H1 (cell line): ENCODE data around the gene GIT1. TPM values are rescaled to one million over a fixed set of nuclear protein-coding genes. Genes with fewer than 3 reads are reported as not detected.

Experiments
- CHD7 ChIP-seq: fragments of 300-600 bp; sonication (generic); IDR thresholded peaks from 2 replicates; pipeline ENCODE4 v1.7.1; 2012; ENCODE audit warnings: low read length, moderate library complexity, mild to moderate bottlenecking, inconsistent platforms; ENCODE audit not compliant: insufficient replicate concordance
- FOSL1 ChIP-seq: IDR thresholded peaks from 2 replicates; pipeline ENCODE4 v1.6.1; 2011; ENCODE audit warnings: mild to moderate bottlenecking, low read depth, low read length, moderate library complexity; ENCODE audit not compliant: insufficient read depth
- GABPA ChIP-seq: IDR thresholded peaks from 2 replicates; pipeline ENCODE4 v1.6.1; 2011; ENCODE audit warnings: mild to moderate bottlenecking, low read length, moderate library complexity, borderline replicate concordance; ENCODE audit not compliant: insufficient read depth
- HDAC2 ChIP-seq, 2 experiments: fragments of 300-600 bp in 1 of 2; sonication (generic) in 1 of 2; IDR thresholded peaks; 2 replicates each; pipeline ENCODE4 v1.6.1; 2011 to 2012; ENCODE audit warnings: low read depth in 2 of 2, low read length in 2 of 2, mild to moderate bottlenecking in 2 of 2, moderate library complexity in 2 of 2, borderline replicate concordance in 1 of 2, inconsistent platforms in 1 of 2
- NANOG ChIP-seq: IDR thresholded peaks from 2 replicates; pipeline ENCODE4 v1.6.1; 2011; ENCODE audit warnings: low read length, low read depth, mild to moderate bottlenecking, inconsistent platforms; ENCODE audit not compliant: insufficient read depth, poor library complexity, severe bottlenecking
- SIX5 ChIP-seq: IDR thresholded peaks from 2 replicates; pipeline ENCODE4 v1.6.1; 2011; ENCODE audit warnings: mild to moderate bottlenecking, low read depth, low read length
- SP2 ChIP-seq: IDR thresholded peaks from 2 replicates; pipeline ENCODE4 v1.6.1; 2012; ENCODE audit warnings: mild to moderate bottlenecking, low read length, inconsistent platforms
- TEAD4 ChIP-seq: IDR thresholded peaks from 2 replicates; pipeline ENCODE4 v1.6.1; 2012; ENCODE audit warnings: low read depth, low read length, inconsistent platforms, mixed read lengths
- USF2 ChIP-seq: IDR thresholded peaks from 2 replicates; pipeline ENCODE4 v1.6.1; 2011; ENCODE audit warnings: low read length, improper control_type of control experiment
- polyA plus RNA-seq, 7 experiments: library from polyadenylated mRNA; depleted of rRNA in 3 of 7; stranded (reverse) in 5 of 7; unstranded in 2 of 7; fragments of >200 nt in 5 of 7; fragments of 200-250 nt in 2 of 7; gene quantifications; 1 replicate in 5 of 7; 2 replicates in 1 of 7; 4 replicates in 1 of 7; pipeline versions ENCODE4 v1.2.1 to v1.2.3, GENCODE V29; 2011 to 2013; ENCODE audit warnings: missing spikeins in 2 of 7, mixed read lengths in 2 of 7
- total RNA-seq: library from RNA; stranded (reverse); fragmentation: NEBNext Ultra II Directional; extraction: Animal tissue kit (Norgen Biotek cat#: 25700); gene quantifications from 2 replicates; pipeline ENCODE4 v1.2.1, GENCODE V29; 2021

The GIT1 gene
- total and polyA plus RNA-seq, 2 of the 8 experiments (the other 6 are each of a cell fraction or from before 2014, with no cell fraction given) = 62.4 to 63.0 TPM

DNA sequence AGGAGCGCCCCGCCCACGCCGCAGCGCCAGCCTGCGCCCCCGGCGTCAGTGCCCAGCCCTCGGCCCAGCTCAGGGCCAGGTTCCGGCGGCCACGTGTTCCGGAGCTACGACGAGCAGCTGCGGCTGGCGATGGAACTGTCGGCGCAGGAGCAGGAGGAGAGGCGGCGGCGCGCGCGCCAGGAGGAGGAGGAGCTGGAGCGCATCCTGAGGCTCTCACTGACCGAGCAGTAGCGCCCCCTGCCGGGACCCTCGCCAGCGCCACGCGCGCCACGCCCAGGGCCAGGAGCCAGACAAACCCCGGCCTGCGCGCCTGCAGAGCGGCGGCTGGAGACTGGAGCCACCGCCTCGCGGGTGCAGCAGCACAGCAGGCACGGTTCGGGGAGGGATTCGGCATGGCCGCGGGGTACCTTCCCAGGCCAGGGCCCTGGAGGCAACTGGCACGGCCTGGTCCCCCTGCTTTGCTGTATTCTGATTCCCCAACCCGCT lies 23.9 kb upstream of the GIT1 start (continued):
- TF ChIP-seq FOSL1 = no peak
- TF ChIP-seq CHD7 = no peak
- 0 out of 2 replicates have a peak, but pooled peaks have one; percentile 42 for TF ChIP-seq GABPA
- TF ChIP-seq SIX5 = no peak
- TF ChIP-seq NANOG = no peak
- no peak for TF ChIP-seq SP2
- peak; percentile 38; the same call in 1 of the 2 replicates for TF ChIP-seq USF2
- 0 out of 2 replicates have a peak, but pooled peaks have one; percentile 3 for TF ChIP-seq TEAD4
- TF ChIP-seq HDAC2 (IDR thresholded peaks at IDR 0.05; ENCODE audit: borderline replicate concordance in 1 of 2, low read depth in 2 of 2, low read length in 2 of 2) = peak in 1 of 2 experiments; percentile 92; a peak in 2 of 4 replicates
